IPS-15b (cell line): ENCODE data around the gene USP24.
"Not testable (repeated sequence)": the region's sequence is repeated elsewhere in the genome, so short reads cannot be mapped to it uniquely, and the experiment has no call there.

Experiments used
- H3K27me3 ChIP-seq: one replicate; pipeline ENCODE4 v1.6.1; 2013; ENCODE audit warnings: low read length; ENCODE audit not compliant: control insufficient read depth, insufficient read depth
- H3K36me3 ChIP-seq: one replicate; pipeline ENCODE4 v1.6.1; 2013; ENCODE audit warnings: low read length; ENCODE audit not compliant: control insufficient read depth, insufficient read depth
- H3K4me1 ChIP-seq: one replicate; pipeline ENCODE4 v1.6.1; 2013; ENCODE audit warnings: mild to moderate bottlenecking, low read length; ENCODE audit not compliant: control insufficient read depth, insufficient read depth
- H3K4me3 ChIP-seq: one replicate; pipeline ENCODE4 v1.5.1; 2013; ENCODE audit warnings: low read depth, low read length
- H3K9ac ChIP-seq: one replicate; pipeline ENCODE4 v1.6.1; 2013; ENCODE audit warnings: low read depth, mild to moderate bottlenecking, low read length
- H3K9me3 ChIP-seq: one replicate; pipeline ENCODE4 v1.6.1; 2013; ENCODE audit warnings: mild to moderate bottlenecking, low read length; ENCODE audit not compliant: control insufficient read depth, insufficient read depth

USP24 gene

DNA sequence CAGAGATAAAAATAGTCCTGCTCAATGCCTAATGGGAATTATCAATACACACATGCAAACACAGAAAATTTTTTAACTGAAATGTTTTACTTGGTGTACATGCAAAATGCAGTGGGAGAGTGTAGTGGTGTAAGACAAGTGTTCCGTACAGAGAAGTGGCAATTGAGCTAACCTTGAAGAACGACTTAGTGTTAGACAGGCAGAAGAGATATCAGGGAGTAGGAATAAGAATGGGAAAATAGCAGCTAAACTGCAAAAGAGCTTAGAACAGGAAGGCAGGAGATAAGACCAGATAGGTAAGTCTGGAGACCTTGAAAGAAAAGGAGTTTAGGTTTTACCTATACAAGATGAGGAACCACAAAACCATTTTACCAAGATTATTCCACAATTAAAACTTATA is 9.0 kb downstream of the USP24 start:
- Histone ChIP-seq H3K9me3 (no peaks in the 10 kb centered on the region), H3K27me3 (no peaks in the 10 kb centered on the region), H3K9ac (no peak overlapping the region), H3K36me3 (no peaks in the 10 kb centered on the region), H3K4me3 (no peak overlapping the region), H3K4me1 (peaks cover 6% of the 10 kb centered on the region)

GRCh38 chr1:55204997-55205396 is 10.2 kb downstream of the USP24 start:
- Histone ChIP-seq H3K9ac (no peak overlapping the region), H3K9me3 (no peaks in the 10 kb centered on the region), H3K4me3 (no peak overlapping the region), H3K36me3 (no peaks in the 10 kb centered on the region), H3K27me3 (no peaks in the 10 kb centered on the region), H3K4me1 (peaks cover 6% of the 10 kb centered on the region)

- no peak overlapping the region for H3K4me3 ChIP-seq
- no peaks in the 10 kb centered on the region for H3K27me3 ChIP-seq
- H3K9me3 ChIP-seq: no peaks in the 10 kb centered on the region
- H3K9ac ChIP-seq: no peak overlapping the region
- peaks cover 6% of the 10 kb centered on the region for H3K4me1 ChIP-seq
- no peaks in the 10 kb centered on the region for H3K36me3 ChIP-seq
These were observed 12.1 kb downstream of the USP24 start for GRCh38 chr1:55203064-55203463.

DNA sequence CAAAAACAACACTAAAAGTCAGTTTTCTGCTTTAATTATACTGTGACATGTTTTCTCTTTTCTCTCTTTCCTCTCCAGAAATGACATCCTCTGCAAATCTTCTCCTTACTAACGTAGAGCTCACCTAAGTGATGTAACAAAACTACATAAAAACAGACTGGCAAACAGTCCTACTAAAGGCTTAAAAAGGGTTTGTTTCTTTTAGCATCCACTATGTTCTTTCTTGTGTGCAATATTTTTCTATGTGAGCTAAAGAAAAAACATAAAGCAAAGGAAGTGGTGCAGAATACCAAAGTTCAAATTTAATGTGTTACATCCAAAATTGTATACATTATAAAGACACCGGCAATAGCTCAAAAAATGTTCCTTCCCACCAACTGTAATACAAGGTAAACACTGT is 14.5 kb downstream of the USP24 start:
- H3K9me3 ChIP-seq: no peaks in the 10 kb centered on the region
- no peaks in the 10 kb centered on the region for H3K27me3 ChIP-seq
- H3K4me1 ChIP-seq: peaks cover 6% of the 10 kb centered on the region
- no peak overlapping the region for H3K4me3 ChIP-seq
- H3K9ac ChIP-seq: no peak overlapping the region
- no peaks in the 10 kb centered on the region for H3K36me3 ChIP-seq

- not testable (repeated sequence) for H3K9me3 ChIP-seq, H3K4me3 ChIP-seq, H3K36me3 ChIP-seq, H3K9ac ChIP-seq, H3K4me1 ChIP-seq, H3K27me3 ChIP-seq
These were observed 15.4 kb downstream of the USP24 start for GRCh38 chr1:55199735-55200134.

DNA sequence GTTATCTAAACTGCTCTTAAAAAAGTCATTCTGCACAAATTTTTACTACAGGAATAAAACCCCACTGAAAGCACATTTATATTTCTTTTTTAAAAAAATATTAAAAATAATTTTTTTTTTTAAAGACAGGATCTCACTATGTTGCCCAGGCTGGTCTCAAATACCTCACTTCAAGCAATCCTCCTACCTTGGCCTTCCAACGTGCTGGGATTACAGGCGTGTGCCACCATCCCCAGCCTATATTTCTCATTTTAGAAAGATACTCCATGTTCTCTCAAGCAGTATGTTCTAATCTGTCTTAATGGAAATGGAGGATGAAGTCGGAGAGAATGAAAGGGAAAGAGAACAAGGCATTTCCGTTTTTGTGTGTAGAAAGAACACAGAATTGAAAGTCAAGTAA is 17.1 kb downstream of the USP24 start:
- H3K4me3 ChIP-seq: no peak overlapping the region
- no peak overlapping the region for H3K9ac ChIP-seq
- no peaks in the 10 kb centered on the region for H3K36me3 ChIP-seq
- peaks cover 4% of the 10 kb centered on the region for H3K4me1 ChIP-seq
- H3K27me3 ChIP-seq: no peaks in the 10 kb centered on the region
- H3K9me3 ChIP-seq: no peaks in the 10 kb centered on the region

GRCh38 chr1:55197099-55197498 is 18.1 kb downstream of the USP24 start:
- no peaks in the 10 kb centered on the region for H3K9me3 ChIP-seq
- H3K4me3 ChIP-seq: no peak overlapping the region
- H3K9ac ChIP-seq: no peak overlapping the region
- H3K4me1 ChIP-seq: peaks cover 4% of the 10 kb centered on the region
- H3K36me3 ChIP-seq: no peaks in the 10 kb centered on the region
- H3K27me3 ChIP-seq: no peaks in the 10 kb centered on the region

DNA sequence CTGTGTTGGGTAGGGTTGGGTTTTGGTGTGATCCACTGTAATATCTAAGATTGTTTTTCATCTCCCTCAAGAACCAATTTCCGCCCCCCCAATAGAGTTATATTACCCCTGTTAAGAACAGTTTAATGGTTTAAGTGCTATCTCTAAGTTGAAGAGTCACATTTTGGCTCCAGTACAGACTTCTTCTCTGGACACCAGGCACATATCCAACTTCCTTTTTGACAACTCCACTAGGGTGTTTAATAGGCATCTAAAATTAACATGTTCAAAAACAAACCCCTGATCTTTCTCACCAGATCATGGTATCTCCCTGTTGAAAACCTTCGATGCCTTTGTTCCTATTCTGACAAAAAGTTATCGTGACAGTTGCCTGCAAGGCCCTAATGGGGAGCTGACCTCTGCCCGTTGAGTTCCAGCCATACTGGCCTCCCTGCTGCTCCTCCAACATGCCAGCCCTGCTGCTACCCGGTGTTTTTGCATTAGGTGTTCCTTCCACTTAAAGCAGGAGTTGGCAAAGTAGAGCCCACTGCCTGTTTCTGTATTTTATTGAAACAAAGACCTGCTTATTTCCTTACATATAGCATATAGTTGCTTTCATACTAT is 18.6 kb downstream of the USP24 start:
- H3K9me3 ChIP-seq: no peaks in the 10 kb centered on the region
- peaks cover under 1% of the 10 kb centered on the region for H3K4me1 ChIP-seq
- H3K4me3 ChIP-seq: no peak overlapping the region
- no peaks in the 10 kb centered on the region for H3K27me3 ChIP-seq
- H3K9ac ChIP-seq: no peak overlapping the region
- H3K36me3 ChIP-seq: no peaks in the 10 kb centered on the region

DNA sequence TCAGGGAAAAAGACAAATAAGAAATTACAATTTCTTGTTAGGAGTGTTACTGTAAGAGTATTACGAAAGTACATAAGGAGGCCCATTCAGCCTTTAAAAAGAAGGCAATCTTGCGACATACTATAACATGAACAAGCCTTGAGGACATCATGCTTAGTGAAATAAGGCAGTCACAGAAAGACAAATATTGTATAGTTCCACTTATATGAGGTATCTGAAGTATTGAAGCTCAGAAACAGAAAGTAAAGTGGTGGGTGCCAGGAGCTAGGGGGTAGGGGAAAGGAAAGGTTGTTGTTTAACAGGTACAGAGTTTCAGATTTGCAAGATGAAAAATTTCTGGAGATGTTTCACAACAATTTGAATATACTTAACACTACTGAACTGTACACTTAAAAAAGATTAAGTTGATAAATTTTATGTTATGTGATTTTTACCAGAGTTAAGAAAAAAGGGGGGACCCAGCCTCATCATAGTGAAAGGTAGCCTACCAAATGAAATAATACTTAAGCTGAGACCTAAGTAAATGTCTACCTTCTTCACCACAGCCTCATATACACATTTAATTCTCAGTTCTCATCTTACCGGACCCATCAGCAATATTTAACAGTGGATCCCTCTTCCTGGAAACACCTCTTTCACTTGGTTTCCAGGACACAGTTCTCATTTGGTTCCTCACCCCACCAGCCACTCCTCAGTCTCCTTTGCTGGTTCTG is 19.5 kb downstream of the USP24 start:
- no peak overlapping the region for H3K9ac ChIP-seq
- no peaks in the 10 kb centered on the region for H3K36me3 ChIP-seq
- H3K4me3 ChIP-seq: no peak overlapping the region
- no peaks in the 10 kb centered on the region for H3K9me3 ChIP-seq
- H3K27me3 ChIP-seq: no peaks in the 10 kb centered on the region
- no peaks in the 10 kb centered on the region for H3K4me1 ChIP-seq

GRCh38 chr1:55194851-55195250 is 20.3 kb downstream of the USP24 start:
- Histone ChIP-seq H3K4me1 (no peaks in the 10 kb centered on the region), H3K4me3 (no peak overlapping the region), H3K27me3 (no peaks in the 10 kb centered on the region), H3K9ac (no peak overlapping the region), H3K9me3 (no peaks in the 10 kb centered on the region), H3K36me3 (no peaks in the 10 kb centered on the region)

DNA sequence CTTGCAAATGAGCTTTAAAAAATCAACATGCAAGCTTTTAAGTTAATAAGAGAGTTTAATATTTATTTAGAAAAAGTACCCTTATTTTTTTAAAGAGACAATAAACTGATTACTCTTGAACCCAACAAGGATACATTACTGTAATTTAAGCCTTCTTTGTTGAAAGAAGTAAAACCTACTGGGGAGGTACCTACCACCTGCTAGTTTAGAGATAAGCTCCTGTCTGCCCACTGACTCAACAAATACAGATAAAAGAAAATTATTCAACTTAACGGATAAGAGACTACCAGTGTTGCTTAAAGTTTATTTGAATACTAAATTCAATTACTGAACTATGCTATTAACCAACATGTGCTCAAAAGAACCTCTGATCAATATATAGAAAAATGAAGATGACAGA is 23.1 kb downstream of the USP24 start:
- no peaks in the 10 kb centered on the region for H3K36me3 ChIP-seq
- H3K27me3 ChIP-seq: no peaks in the 10 kb centered on the region
- no peaks in the 10 kb centered on the region for H3K9me3 ChIP-seq
- no peak overlapping the region for H3K9ac ChIP-seq
- no peaks in the 10 kb centered on the region for H3K4me1 ChIP-seq
- no peak overlapping the region for H3K4me3 ChIP-seq

- not testable (repeated sequence) for H3K9me3 ChIP-seq, H3K27me3 ChIP-seq, H3K36me3 ChIP-seq, H3K4me1 ChIP-seq, H3K4me3 ChIP-seq, H3K9ac ChIP-seq
These were observed 23.8 kb downstream of the USP24 start for GRCh38 chr1:55191219-55191952.
